ENCODE data around the gene ZNF41.

DNA sequence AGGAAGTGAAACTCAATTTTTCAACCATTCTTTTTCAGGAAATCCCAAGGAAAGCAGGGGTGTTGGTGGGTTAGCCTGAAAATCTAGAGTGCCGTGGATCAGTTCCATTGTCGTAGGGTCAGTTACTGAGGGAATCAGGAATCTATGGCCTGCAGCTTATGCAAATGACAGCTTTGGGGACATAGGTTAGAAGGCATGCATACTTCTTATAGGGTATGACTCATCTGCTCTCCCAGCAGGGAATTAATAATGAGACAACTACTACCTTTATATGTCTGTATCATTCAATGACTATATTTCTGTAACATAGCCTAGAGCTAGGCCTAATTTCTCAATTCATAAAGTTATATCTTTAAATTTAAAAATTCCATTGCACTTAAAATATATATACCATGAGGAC, 36.6 kb downstream of the ZNF41 start:
- TF ChIP-seq, protein P1, sequence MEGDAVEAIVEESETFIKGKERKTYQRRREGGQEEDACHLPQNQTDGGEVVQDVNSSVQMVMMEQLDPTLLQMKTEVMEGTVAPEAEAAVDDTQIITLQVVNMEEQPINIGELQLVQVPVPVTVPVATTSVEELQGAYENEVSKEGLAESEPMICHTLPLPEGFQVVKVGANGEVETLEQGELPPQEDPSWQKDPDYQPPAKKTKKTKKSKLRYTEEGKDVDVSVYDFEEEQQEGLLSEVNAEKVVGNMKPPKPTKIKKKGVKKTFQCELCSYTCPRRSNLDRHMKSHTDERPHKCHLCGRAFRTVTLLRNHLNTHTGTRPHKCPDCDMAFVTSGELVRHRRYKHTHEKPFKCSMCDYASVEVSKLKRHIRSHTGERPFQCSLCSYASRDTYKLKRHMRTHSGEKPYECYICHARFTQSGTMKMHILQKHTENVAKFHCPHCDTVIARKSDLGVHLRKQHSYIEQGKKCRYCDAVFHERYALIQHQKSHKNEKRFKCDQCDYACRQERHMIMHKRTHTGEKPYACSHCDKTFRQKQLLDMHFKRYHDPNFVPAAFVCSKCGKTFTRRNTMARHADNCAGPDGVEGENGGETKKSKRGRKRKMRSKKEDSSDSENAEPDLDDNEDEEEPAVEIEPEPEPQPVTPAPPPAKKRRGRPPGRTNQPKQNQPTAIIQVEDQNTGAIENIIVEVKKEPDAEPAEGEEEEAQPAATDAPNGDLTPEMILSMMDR (IDR thresholded peaks at IDR 0.05), result no peak
- no peak for TF ChIP-seq POLR2A (IDR thresholded peaks at IDR 0.05)

Measured in vagina (tissue), 2 donors.